ENCODE data around the gene WDR72. TPM values are rescaled to one million over a fixed set of nuclear protein-coding genes. Genes with fewer than 3 reads are reported as not detected.

WDR72 gene
- total and polyA plus RNA-seq, 4 donors = 0.10 to 0.97 (median 0.45) TPM

GRCh38 chr15:53506370-53506769, 253.1 kb downstream of the WDR72 start:
- TF ChIP-seq, protein P1, sequence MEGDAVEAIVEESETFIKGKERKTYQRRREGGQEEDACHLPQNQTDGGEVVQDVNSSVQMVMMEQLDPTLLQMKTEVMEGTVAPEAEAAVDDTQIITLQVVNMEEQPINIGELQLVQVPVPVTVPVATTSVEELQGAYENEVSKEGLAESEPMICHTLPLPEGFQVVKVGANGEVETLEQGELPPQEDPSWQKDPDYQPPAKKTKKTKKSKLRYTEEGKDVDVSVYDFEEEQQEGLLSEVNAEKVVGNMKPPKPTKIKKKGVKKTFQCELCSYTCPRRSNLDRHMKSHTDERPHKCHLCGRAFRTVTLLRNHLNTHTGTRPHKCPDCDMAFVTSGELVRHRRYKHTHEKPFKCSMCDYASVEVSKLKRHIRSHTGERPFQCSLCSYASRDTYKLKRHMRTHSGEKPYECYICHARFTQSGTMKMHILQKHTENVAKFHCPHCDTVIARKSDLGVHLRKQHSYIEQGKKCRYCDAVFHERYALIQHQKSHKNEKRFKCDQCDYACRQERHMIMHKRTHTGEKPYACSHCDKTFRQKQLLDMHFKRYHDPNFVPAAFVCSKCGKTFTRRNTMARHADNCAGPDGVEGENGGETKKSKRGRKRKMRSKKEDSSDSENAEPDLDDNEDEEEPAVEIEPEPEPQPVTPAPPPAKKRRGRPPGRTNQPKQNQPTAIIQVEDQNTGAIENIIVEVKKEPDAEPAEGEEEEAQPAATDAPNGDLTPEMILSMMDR (IDR thresholded peaks at IDR 0.05; ENCODE audit: control extremely low read depth, extremely low read depth) = no peak
- Histone ChIP-seq H3K27me3 (ENCODE audit: control insufficient read depth in 3 of 3, insufficient read depth in 3 of 3, low read length in 2 of 3) (no peaks in the 10 kb centered on the region), H3K36me3 (ENCODE audit: control insufficient read depth in 4 of 4, insufficient read depth in 4 of 4, low read length in 4 of 4) (no peaks in the 10 kb centered on the region), H3K9ac (ENCODE audit: insufficient read depth in 1 of 2, low read length in 2 of 2) (no peak overlapping the region), H3K4me3 (no peak overlapping the region), H3K9me3 (ENCODE audit: control insufficient read depth in 4 of 4, insufficient read depth in 3 of 4, low read length in 3 of 4) (no peaks in the 10 kb centered on the region), H3K27ac (ENCODE audit: low read depth in 1 of 2, low read length in 1 of 2) (no peak overlapping the region), H3K4me1 (ENCODE audit: control insufficient read depth in 5 of 5, insufficient read depth in 5 of 5, low read length in 5 of 5) (no peaks in the 10 kb centered on the region)
- no peak for DNase-seq
- ATAC-seq (ENCODE audit: insufficient read depth, low FRiP score) = no peak
- 63 to 78% methylated on average over 2 of the region's 2 CpGs for WGBS, 2 donors

DNA sequence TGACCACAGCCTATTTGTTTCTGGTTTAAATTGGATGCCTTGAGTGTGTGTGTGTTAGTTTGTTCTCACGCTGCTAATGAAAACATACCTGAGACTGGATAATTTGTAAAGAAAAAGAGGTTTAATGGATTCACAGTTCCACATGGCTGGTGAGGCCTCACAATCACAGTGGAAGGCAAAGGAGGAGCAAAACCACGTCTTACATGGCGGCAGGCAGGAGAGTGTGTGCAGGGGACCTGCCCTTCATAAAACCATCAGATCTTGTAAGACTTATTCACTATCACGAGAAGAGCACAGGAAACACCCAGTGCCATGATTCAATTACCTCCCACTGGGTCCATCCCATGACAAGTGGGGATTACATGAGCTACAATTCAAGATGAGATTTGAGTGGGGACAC, 260.5 kb downstream of the WDR72 start:
- Histone ChIP-seq H3K27ac (ENCODE audit: low read depth in 1 of 2, low read length in 1 of 2) (no peak overlapping the region), H3K27me3 (ENCODE audit: control insufficient read depth in 3 of 3, insufficient read depth in 3 of 3, low read length in 2 of 3) (no peaks in the 10 kb centered on the region), H3K36me3 (ENCODE audit: control insufficient read depth in 4 of 4, insufficient read depth in 4 of 4, low read length in 4 of 4) (no peaks in the 10 kb centered on the region), H3K9ac (ENCODE audit: insufficient read depth in 1 of 2, low read length in 2 of 2) (no peak overlapping the region), H3K4me1 (ENCODE audit: control insufficient read depth in 5 of 5, insufficient read depth in 5 of 5, low read length in 5 of 5) (no peaks in the 10 kb centered on the region), H3K4me3 (no peak overlapping the region), H3K9me3 (ENCODE audit: control insufficient read depth in 4 of 4, insufficient read depth in 3 of 4, low read length in 3 of 4) (no peaks in the 10 kb centered on the region)
- TF ChIP-seq, protein P1 (IDR thresholded peaks at IDR 0.05; ENCODE audit: control extremely low read depth, extremely low read depth) = no peak
- WGBS, 2 donors = 80 to 95% methylated on average over 4 of the region's 4 CpGs
- DNase-seq (no peak), ATAC-seq (ENCODE audit: insufficient read depth, low FRiP score) (no peak)

DNA sequence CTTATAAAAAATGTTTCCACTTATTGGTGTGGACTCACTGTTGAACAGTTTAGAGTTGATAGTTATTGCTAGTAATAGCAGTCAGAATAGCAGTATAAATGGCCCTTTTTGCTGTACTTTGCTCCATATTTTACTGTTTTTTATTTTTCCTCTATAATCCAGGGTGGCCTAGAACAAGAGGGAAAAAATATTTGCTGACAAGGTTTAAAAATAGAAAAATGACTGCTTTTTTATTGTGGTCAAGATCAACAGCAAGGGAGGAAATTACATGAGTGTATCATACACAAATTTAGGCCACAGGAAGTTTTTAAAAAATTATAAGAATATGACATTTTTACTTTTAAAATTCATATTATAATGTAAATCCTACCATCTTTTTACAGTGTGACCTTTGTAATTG, 269.1 kb downstream of the WDR72 start:
- ATAC-seq (ENCODE audit: insufficient read depth, low FRiP score) (no peak), DNase-seq (no peak)
- Histone ChIP-seq H3K9ac (ENCODE audit: insufficient read depth in 1 of 2, low read length in 2 of 2) (no peak overlapping the region), H3K9me3 (ENCODE audit: control insufficient read depth in 4 of 4, insufficient read depth in 3 of 4, low read length in 3 of 4) (no peaks in the 10 kb centered on the region), H3K4me1 (ENCODE audit: control insufficient read depth in 5 of 5, insufficient read depth in 5 of 5, low read length in 5 of 5) (no peaks in the 10 kb centered on the region), H3K4me3 (no peak overlapping the region), H3K27me3 (ENCODE audit: control insufficient read depth in 3 of 3, insufficient read depth in 3 of 3, low read length in 2 of 3) (no peaks in the 10 kb centered on the region), H3K27ac (ENCODE audit: low read depth in 1 of 2, low read length in 1 of 2) (no peak overlapping the region), H3K36me3 (ENCODE audit: control insufficient read depth in 4 of 4, insufficient read depth in 4 of 4, low read length in 4 of 4) (no peaks in the 10 kb centered on the region)
- TF ChIP-seq, protein P1 (IDR thresholded peaks at IDR 0.05; ENCODE audit: control extremely low read depth, extremely low read depth) = no peak

DNA sequence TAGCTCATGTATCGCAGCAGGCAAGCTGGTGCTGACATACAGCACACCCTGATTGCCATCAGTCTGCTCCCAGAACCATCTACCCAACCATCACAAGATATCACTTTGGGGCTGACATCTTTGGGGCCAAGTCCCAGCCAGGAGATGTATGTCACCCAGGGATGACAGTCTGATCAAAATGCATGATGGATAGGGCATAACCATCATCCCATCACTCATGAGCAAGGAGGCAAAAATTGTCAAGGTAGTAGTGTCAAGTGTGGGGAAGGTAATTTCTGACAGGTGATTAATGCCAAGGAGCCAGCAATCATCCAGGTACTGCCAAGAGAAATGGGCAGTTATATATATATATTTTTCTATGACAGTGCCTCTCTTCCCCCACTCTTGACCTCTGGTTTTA, 277.4 kb downstream of the WDR72 start:
- H3K36me3 ChIP-seq (ENCODE audit: control insufficient read depth in 4 of 4, insufficient read depth in 4 of 4, low read length in 4 of 4) = no peaks in the 10 kb centered on the region
- no peak overlapping the region for H3K27ac ChIP-seq (ENCODE audit: low read depth in 1 of 2, low read length in 1 of 2)
- 93 to 100% methylated on average over 1 of the region's 1 CpG for WGBS, 2 donors
- H3K9ac ChIP-seq (ENCODE audit: insufficient read depth in 1 of 2, low read length in 2 of 2) = no peak overlapping the region
- TF ChIP-seq, protein P1 (IDR thresholded peaks at IDR 0.05; ENCODE audit: control extremely low read depth, extremely low read depth) = no peak
- H3K27me3 ChIP-seq (ENCODE audit: control insufficient read depth in 3 of 3, insufficient read depth in 3 of 3, low read length in 2 of 3) = no peaks in the 10 kb centered on the region
- DNase-seq (no peak), ATAC-seq (ENCODE audit: insufficient read depth, low FRiP score) (no peak)
- no peaks in the 10 kb centered on the region for H3K4me1 ChIP-seq (ENCODE audit: control insufficient read depth in 5 of 5, insufficient read depth in 5 of 5, low read length in 5 of 5)
- H3K9me3 ChIP-seq (ENCODE audit: control insufficient read depth in 4 of 4, insufficient read depth in 3 of 4, low read length in 3 of 4) = peaks cover 0 to 5% (median under 1%) of the 10 kb centered on the region in 4 donors
- no peak overlapping the region for H3K4me3 ChIP-seq

Data from lung (tissue), 12 donors.